Stimulated activated CD8-positive, alpha-beta memory T cell treated with anti-CD3 and anti-CD28 coated beads, Interleukin-7, amount 100 ng/mL, for 4 hours (primary cell): Measurements from ENCODE around the gene FAM98C.
"Not testable (repeated sequence)": the region's sequence is repeated elsewhere in the genome, so short reads cannot be mapped to it uniquely, and the experiment has no call there.

Experiments
- DNase-seq, 2 donors: peaks; one replicate each; pipeline ENCODE4 v3.0.0-alpha.2; 2020; ENCODE audit warnings: low read depth in 2 of 2

The FAM98C gene

GRCh38 chr19:38425810-38426466, 23.0 kb downstream of the FAM98C start, which contains the start of gene RASGRP4:
Gene RASGRP4 (minus strand): TSS chr19:38426219. CDS start chr19:38426091, 128 bp downstream.
- DNase-seq: peak in 1 of 2 donors; percentile 18

- DNase-seq: not testable (repeated sequence)
These were observed 24.3 kb downstream of the FAM98C start for GRCh38 chr19:38427035-38427677.

DNA sequence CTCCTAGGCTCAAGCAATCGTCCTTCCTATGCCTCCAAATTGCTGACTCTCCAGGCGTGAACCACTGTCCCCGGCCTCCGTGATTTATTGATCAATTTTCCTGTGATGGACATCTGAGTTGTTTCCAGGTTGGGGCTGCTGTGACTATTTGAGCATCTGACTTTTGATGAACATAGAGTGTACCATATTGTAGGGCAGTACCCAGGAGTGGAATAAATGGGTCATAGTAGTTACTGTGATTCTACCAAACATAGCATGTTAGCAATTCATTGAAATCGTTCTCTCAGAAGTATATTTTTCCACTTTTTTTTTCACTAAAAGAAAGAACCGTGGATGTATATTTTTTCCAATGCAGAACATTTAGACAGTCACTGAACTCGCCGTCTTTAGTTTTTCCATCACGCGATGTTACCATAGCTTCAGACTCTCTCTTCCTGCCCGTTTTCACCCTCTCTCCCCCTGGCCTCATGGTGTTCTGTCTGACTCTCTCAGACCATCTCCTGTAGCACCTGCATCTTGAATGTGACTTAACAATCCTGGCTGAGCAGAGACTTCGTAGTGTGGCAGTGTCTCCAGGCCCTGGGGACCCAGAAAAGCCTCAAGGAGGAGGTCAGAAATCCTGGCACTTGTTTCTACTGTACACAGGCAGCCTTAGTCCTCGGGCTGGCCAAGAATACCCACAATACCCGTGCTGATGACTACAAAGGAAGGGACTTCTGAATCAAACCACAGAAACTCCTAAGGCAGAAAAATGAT, 26.3 kb downstream of the FAM98C start:
- no peak for DNase-seq

DNA sequence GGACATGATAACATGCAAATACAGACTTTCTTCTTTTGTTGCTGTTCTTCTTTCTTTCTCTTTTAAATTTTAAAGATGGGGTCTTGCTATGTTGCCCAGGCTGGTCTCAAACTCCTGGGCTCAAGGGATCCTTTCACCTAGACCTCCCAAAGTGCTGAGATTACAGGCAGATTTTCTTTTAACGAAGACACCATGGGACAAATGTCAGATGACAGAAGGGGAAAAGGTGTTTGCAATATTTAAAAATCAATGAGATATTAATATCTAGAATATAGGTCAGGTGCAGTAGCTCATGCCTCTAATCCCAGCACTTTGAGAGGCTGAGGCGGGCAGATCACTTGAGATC, 26.9 kb downstream of the FAM98C start:
- no peak for DNase-seq

- no peak for DNase-seq
These were observed 28.0 kb downstream of the FAM98C start for GRCh38 chr19:38430931-38431330.

- DNase-seq: peak in 1 of 2 donors; percentile 24
These were observed 30.4 kb downstream of the FAM98C start, which contains the start of gene RYR1 for GRCh38 chr19:38433268-38433733. Gene RYR1 (plus strand): TSS chr19:38433691. CDS start chr19:38433830, 139 bp downstream.

GRCh38 chr19:38434549-38435051, 31.7 kb downstream of the FAM98C start:
- no peak for DNase-seq

GRCh38 chr19:38437295-38437694, 34.4 kb downstream of the FAM98C start:
- no peak for DNase-seq

GRCh38 chr19:38437917-38438316, 35.0 kb downstream of the FAM98C start:
- DNase-seq: no peak

GRCh38 chr19:38440592-38440991, 37.7 kb downstream of the FAM98C start:
- DNase-seq: no peak

- DNase-seq: no peak
These were observed 38.9 kb downstream of the FAM98C start for GRCh38 chr19:38441657-38442348.

DNA sequence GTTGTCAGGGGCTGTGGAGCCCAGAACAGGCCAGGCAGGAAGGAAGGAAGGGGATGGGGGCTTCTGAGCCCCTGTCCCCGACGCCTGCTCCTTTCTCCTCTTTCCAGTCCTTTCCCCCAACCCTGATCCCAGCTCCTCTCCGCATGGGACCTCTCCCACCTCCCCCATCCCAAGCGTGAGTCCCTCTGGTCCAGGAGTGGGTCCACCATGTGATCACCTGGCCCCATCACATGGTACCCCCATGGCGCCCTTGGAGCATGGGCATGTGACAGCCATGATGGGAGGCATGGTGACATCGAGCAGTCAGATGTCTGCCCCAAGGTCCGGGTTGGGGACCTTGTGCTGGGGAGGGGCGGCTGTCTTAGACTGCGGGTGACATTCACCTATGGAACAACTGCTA, 39.8 kb downstream of the FAM98C start:
- DNase-seq: no peak

DNA sequence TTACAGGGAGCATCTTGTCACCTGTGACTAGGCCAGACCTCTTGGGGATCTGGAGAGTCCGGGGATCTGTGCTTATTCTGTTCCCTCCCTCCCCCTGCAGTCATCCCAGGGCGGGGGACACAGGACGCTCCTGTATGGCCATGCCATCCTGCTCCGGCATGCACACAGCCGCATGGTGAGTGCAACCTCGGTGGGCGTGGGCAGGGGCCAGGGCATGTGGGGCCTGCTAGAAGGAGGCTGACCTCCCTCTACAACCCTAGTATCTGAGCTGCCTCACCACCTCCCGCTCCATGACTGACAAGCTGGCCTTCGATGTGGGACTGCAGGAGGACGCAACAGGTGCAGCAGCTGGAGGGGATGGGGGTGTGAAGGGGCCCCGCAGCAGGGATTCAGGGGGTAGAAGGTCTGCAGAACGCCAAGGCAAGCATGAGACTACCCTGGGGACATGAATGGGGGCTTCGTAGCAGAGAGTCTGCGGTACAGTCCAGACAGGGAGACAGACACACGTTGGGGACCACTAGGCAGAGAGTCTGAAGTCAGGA, 40.6 kb downstream of the FAM98C start:
- no peak for DNase-seq

DNA sequence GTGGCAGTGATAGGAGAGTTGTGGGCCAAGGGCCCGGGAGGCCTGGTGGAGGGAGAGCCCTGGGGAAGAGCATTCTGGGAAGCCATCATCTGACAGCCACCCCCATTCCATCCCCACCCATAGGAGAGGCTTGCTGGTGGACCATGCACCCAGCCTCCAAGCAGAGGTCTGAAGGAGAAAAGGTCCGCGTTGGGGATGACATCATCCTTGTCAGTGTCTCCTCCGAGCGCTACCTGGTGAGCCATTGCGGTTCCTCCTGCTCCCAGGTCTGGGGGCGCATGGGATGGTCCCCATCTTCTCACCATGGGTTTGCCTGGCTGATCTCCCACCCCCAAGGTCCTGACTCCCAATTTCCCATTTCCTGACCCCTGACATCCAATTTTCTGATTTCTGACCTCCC, 41.1 kb downstream of the FAM98C start:
- DNase-seq: no peak

GRCh38 chr19:38445362-38445761, 42.5 kb downstream of the FAM98C start:
- no peak for DNase-seq

DNA sequence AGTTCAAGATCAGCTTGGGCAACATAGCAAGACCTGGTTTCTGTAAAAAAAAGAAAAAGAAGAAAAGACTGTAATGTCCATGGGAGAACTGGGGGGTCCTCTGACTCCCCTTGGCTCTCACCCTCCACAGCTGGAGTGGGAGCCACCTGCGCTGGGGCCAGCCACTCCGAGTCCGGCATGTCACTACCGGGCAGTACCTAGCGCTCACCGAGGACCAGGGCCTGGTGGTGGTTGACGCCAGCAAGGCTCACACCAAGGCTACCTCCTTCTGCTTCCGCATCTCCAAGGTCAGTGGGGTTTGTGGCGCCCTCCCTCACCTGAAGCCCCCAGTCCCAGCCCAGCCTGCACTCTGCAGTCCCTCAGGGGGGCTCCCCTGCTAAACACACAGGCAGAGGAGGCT, 45.3 kb downstream of the FAM98C start:
- DNase-seq: no peak

GRCh38 chr19:38449518-38449917, 46.6 kb downstream of the FAM98C start:
- no peak for DNase-seq

GRCh38 chr19:38451036-38451435, 48.1 kb downstream of the FAM98C start:
- DNase-seq: no peak

- no peak for DNase-seq
These were observed 48.7 kb downstream of the FAM98C start for GRCh38 chr19:38451629-38452028.

GRCh38 chr19:38452430-38453366, 49.8 kb downstream of the FAM98C start:
- DNase-seq: no peak
